K562 (cell line): Measurements from ENCODE around the gene SPIRE1. TPM values are rescaled to one million over a fixed set of nuclear protein-coding genes. Genes with fewer than 3 reads are reported as not detected.

Source experiments
- ATAC-seq: fragments of 200-7000 bp; cut with Tn5 transposase; 3 replicates; pipeline ENCODE4 v1.9.1; 2020; ENCODE audit warnings: moderate library complexity
- BruUV-seq: library from RNA; stranded (reverse); fragments of 400-500 nt; replicated peaks from 2 replicates; lab custom pipeline; 2021; lab: Mats Ljungman, UMichigan
- CTCF ChIA-PET: fragments of 300-600 bp; formaldehyde crosslinking; extraction: SDS; loops from one replicate; lab custom pipeline; 2021; ENCODE audit warnings: low intra/inter-chr PET ratio; lab: Yijun Ruan, JAX
- POLR2A ChIA-PET: fragments of 300-600, 350-650 bp; sonication (Branson Sonifier 250); formaldehyde crosslinking; extraction: SDS; loops from one replicate; lab custom pipeline; 2021; ENCODE audit warnings: antibody characterized with exemption, inconsistent platforms; lab: Yijun Ruan, JAX
- DNase-seq, 4 experiments: peaks; one replicate each; pipeline versions ENCODE4 v3.0.0 to v3.0.0-alpha.2; 2011 to 2018; ENCODE audit warnings: low spot score in 3 of 4, mixed read lengths in 3 of 4; ENCODE audit errors: extremely low read depth in 1 of 4
- FAIRE-seq: peaks from 2 replicates; lab custom pipeline; 2011; peaks lifted over from hg19 to GRCh38; lab: Jason Lieb, UNC
- H2AFZ ChIP-seq: 2 replicates; pipeline ENCODE4 v1.6.0; 2011; ENCODE audit warnings: low read depth, low read length, control low read depth, inconsistent platforms
- H3K27ac ChIP-seq: fragments of 200-600 bp; 3 replicates; pipeline ENCODE4 v1.8.0; 2011; ENCODE audit warnings: low read depth, mild to moderate bottlenecking, control low read depth, inconsistent platforms, low read length, moderate library complexity, mixed read lengths; ENCODE audit errors: extremely low read depth
- H3K27me3 ChIP-seq, 2 experiments: fragments of 300-600 bp in 1 of 2; 2 replicates in 1 of 2; 3 replicates in 1 of 2; pipeline versions ENCODE4 v1.6.0 to v1.8.0; 2011; ENCODE audit warnings: inconsistent platforms in 2 of 2, low read length in 2 of 2, mild to moderate bottlenecking in 1 of 2, mixed read lengths in 1 of 2, moderate library complexity in 1 of 2; ENCODE audit not compliant: control insufficient read depth in 2 of 2, insufficient read depth in 2 of 2
- H3K36me3 ChIP-seq: fragments of 300-600 bp; 3 replicates; pipeline ENCODE4 v1.8.0; 2011; ENCODE audit warnings: mild to moderate bottlenecking, low read length, inconsistent platforms; ENCODE audit not compliant: control insufficient read depth, insufficient read depth
- H3K4me1 ChIP-seq, 2 experiments: fragments of 200-600 bp in 1 of 2; replicated peaks in 1 of 2; 2 replicates in 1 of 2; 3 replicates in 1 of 2; pipeline versions ENCODE4 v1.5.1 to v1.8.0; 2011; ENCODE audit warnings: inconsistent platforms in 2 of 2, low read length in 2 of 2, mild to moderate bottlenecking in 1 of 2, mixed read lengths in 1 of 2, moderate library complexity in 1 of 2; ENCODE audit not compliant: control insufficient read depth in 2 of 2, insufficient read depth in 2 of 2
- H3K4me2 ChIP-seq: 2 replicates; pipeline ENCODE4 v1.6.1; 2011; ENCODE audit warnings: low read length, control low read depth, inconsistent platforms, mixed read lengths; ENCODE audit not compliant: insufficient read depth
- H3K4me3 ChIP-seq: fragments of 200-600 bp; sonication (generic), shearing (Covaris generic); 2 replicates; pipeline ENCODE4 v1.5.1; 2016; ENCODE audit warnings: control low read depth, inconsistent platforms
- H3K79me2 ChIP-seq: fragments of 200-600 bp; 3 replicates; pipeline ENCODE4 v1.8.0; 2011; ENCODE audit warnings: low read length, inconsistent platforms; ENCODE audit not compliant: control insufficient read depth, insufficient read depth
- H3K9ac ChIP-seq, 2 experiments: 2 replicates each; pipeline versions ENCODE4 v1.6.0 to v1.6.1; 2011; ENCODE audit warnings: low read depth in 2 of 2, low read length in 2 of 2, control low read depth in 1 of 2, inconsistent platforms in 1 of 2, mild to moderate bottlenecking in 1 of 2, mixed read lengths in 1 of 2; ENCODE audit not compliant: insufficient read depth in 1 of 2
- H3K9me1 ChIP-seq: one replicate; pipeline ENCODE4 v1.6.0; 2011; ENCODE audit warnings: inconsistent platforms, mild to moderate bottlenecking, low read length, moderate library complexity; ENCODE audit not compliant: control insufficient read depth, insufficient read depth
- H3K9me3 ChIP-seq: replicated peaks from 2 replicates; pipeline ENCODE4 v1.5.1; 2011; ENCODE audit warnings: low read depth, low read length, inconsistent platforms; ENCODE audit not compliant: control insufficient read depth, insufficient read depth
- H4K20me1 ChIP-seq: replicated peaks from 2 replicates; pipeline ENCODE4 v1.6.1; 2011; ENCODE audit warnings: low read length, inconsistent platforms, mixed read lengths; ENCODE audit not compliant: control insufficient read depth, insufficient read depth
- BACH1 ChIP-seq: fragments of 200-800 bp; sonication (Bioruptor generic); IDR thresholded peaks from 2 replicates; pipeline ENCODE4 v1.6.1; 2016; ENCODE audit warnings: missing genetic modification characterization, missing compliant biosample characterization
- FOXK1 ChIP-seq: sonication (generic); formaldehyde crosslinking; IDR thresholded peaks from 2 replicates; pipeline ENCODE4 v1.8.0; 2022; ENCODE audit warnings: missing genetic modification reagents, mild to moderate bottlenecking, borderline replicate concordance
- GABPA ChIP-seq: fragments of 200-800 bp; sonication (Bioruptor generic); conservative IDR thresholded peaks from 2 replicates; pipeline ENCODE4 v1.6.1; 2016; ENCODE audit warnings: low read depth, missing genetic modification characterization, missing compliant biosample characterization
- KDM1A ChIP-seq, 2 experiments: fragments of 450-650 bp; IDR thresholded peaks; 2 replicates each; pipeline ENCODE4 v1.6.1; 2016; ENCODE audit warnings: mild to moderate bottlenecking in 2 of 2
- KHSRP ChIP-seq: fragments of 450-650 bp; IDR thresholded peaks from 2 replicates; pipeline ENCODE4 v1.6.1; 2017
- MYBL2 ChIP-seq, 2 experiments: fragments of 450-650 bp in 1 of 2; sonication (generic) in 1 of 2; formaldehyde crosslinking in 1 of 2; IDR thresholded peaks; 2 replicates each; pipeline versions ENCODE4 v1.6.1 to v1.8.1; 2017 to 2022; ENCODE audit warnings: borderline replicate concordance in 1 of 2, inconsistent platforms in 1 of 2, low read depth in 1 of 2, mild to moderate bottlenecking in 1 of 2, missing genetic modification reagents in 1 of 2, moderate library complexity in 1 of 2
- SPI1 ChIP-seq: IDR thresholded peaks from 2 replicates; pipeline ENCODE4 v1.6.1; 2011; ENCODE audit warnings: low read depth, low read length, control low read depth, borderline replicate concordance
- ZC3H8 ChIP-seq: fragments of 450-650 bp; IDR thresholded peaks from 2 replicates; pipeline ENCODE4 v1.6.1; 2017
- ZNF589 ChIP-seq: fragments of 200-800 bp; sonication (Bioruptor generic); IDR thresholded peaks from 2 replicates; pipeline ENCODE4 v1.6.1; 2016; ENCODE audit warnings: low read depth, missing genetic modification characterization, missing compliant biosample characterization
- WGBS: fragments of 100-300 bp; shearing (Covaris generic); methylation state at CpG from one replicate; pipeline ENCODE4 v1.1.6; 2016; ENCODE audit warnings: low coverage, mixed read lengths; ENCODE audit not compliant: insufficient coverage; ENCODE audit errors: missing lambda C conversion rate; 5-methylcytosine and 5-hydroxymethylcytosine counted together
- in situ Hi-C: fragments of 300-500 bp; cut with MboI; formaldehyde crosslinking; loops from 4 replicates; pipeline ENCODE4 v1.15.0; 2018; ENCODE audit warnings: inconsistent platforms, mixed read lengths
- intact Hi-C: fragments of 100-400 bp; cut with micrococcal nuclease; formaldehyde crosslinking; loops from 2 replicates; pipeline ENCODE4 v1.14.2; 2022
- polyA plus RNA-seq, 8 experiments: library from polyadenylated mRNA; depleted of rRNA in 4 of 8; stranded (reverse) in 5 of 8; unstranded in 3 of 8; fragments of >200 nt; fragmentation: Nextera tagmentation in 2 of 8; fragmentation: Illumina TruSeq in 1 of 8; extraction: Ambion mirVana in 2 of 8; extraction: Trizol in 1 of 8; gene quantifications; 2 replicates each; pipeline versions ENCODE4 v1.2.1 to v1.2.3, GENCODE V29; 2011 to 2014; ENCODE audit warnings: inconsistent platforms in 1 of 8, missing spikeins in 1 of 8
- total RNA-seq, 7 experiments: library from RNA; depleted of rRNA in 6 of 7; stranded (reverse); fragments of >200 nt in 6 of 7; fragmentation: Illumina TruSeq in 2 of 7; extraction: Trizol in 2 of 7; gene quantifications; 2 replicates each; pipeline versions ENCODE4 v1.2.1 to v1.2.3, GENCODE V29; 2011 to 2021; ENCODE audit warnings: low replicate concordance in 1 of 7

SPIRE1 gene
- total and polyA plus RNA-seq, 9 of the 15 experiments (the other 6 are each of a cell fraction or from before 2014, with no cell fraction given): 2.9 to 14.0 (median 10.2) TPM

GRCh38 chr18:12598181-12598930 is 59.6 kb downstream of the SPIRE1 start:
- no peaks in the 10 kb centered on the region for H3K36me3 ChIP-seq

DNA sequence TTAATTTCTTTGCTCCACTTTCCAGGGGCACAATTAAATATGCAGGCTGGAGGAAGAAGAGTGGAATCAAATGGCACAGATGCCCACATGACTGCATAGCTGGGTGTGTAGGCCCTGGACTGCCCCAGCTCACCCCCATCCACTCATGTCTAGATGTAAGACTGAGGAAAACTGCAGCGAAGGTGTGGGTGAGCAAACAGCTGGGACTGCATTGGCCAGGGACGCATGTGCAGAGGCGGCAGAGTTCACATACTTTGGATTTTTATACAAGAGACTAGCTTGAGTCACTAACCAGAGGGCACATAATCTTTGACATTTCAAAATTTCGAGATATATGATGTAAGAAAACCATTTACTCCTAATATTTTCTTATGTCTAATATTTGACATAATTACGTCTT is 60.1 kb downstream of the SPIRE1 start:
- no peak for TF ChIP-seq FOXK1
- TF ChIP-seq ZNF589 (CRISPR knock-in tag): no peak
- no peak for TF ChIP-seq KDM1A (IDR thresholded peaks at IDR 0.05)
- no peak for TF ChIP-seq SPI1
- ATAC-seq: no peak
- Histone ChIP-seq H3K27me3 (no peaks in the 10 kb centered on the region), H3K36me3 (no peaks in the 10 kb centered on the region), H3K4me1 (no peaks in the 10 kb centered on the region; a peak in 1 of 5 replicates), H3K9ac (no peak overlapping the region), H3K4me2 (no peak overlapping the region), H2AFZ (no peak overlapping the region), H3K4me3 (no peak overlapping the region), H3K27ac (no peak overlapping the region), H3K9me3 (no peaks in the 10 kb centered on the region), H3K9me1 (no peaks in the 10 kb centered on the region), H4K20me1 (no peaks in the 10 kb centered on the region), H3K79me2 (no peaks in the 10 kb centered on the region)
- POLR2A ChIA-PET: interaction anchor here (0.9 to 1.4 kb wide), 3 partner anchors 9 to 16 kb away, joined by 3 to 8 read pairs (median 4); no protein-coding TSS in a partner anchor
- intact Hi-C loops (no loop called here), in situ Hi-C loops (no loop called here)
- FAIRE-seq: no peak
- CTCF ChIA-PET: no interaction called here
- no TSS peak for BruUV-seq
- WGBS: 74% methylated on average over 5 of the region's 5 CpGs
- DNase-seq: no peak

More at GRCh38 chr18:12598181-12598930, 59.6 kb downstream of the SPIRE1 start:
- no peaks in the 10 kb centered on the region for H3K27me3 ChIP-seq
- FAIRE-seq (no peak), ATAC-seq (peak; percentile 72), DNase-seq (peak in 1 of 4 experiments; percentile 28)
- H3K4me1 ChIP-seq: no peaks in the 10 kb centered on the region; a peak in 1 of 5 replicates
- intact Hi-C loops (no loop called here), in situ Hi-C loops (no loop called here)
- no TSS peak for BruUV-seq
- H2AFZ ChIP-seq: no peak overlapping the region
- H3K9me3 ChIP-seq: no peaks in the 10 kb centered on the region
- H3K9ac ChIP-seq: no peak overlapping the region
- no peaks in the 10 kb centered on the region for H3K9me1 ChIP-seq
- ChIA-PET CTCF (no interaction called here), POLR2A (interaction anchor here (0.8 to 1.4 kb wide), 4 partner anchors 8 to 40 kb away, joined by 3 to 8 read pairs (median 4); no protein-coding TSS in a partner anchor)
- TF ChIP-seq KHSRP: no peak
- TF ChIP-seq ZC3H8: no peak
- no peak for TF ChIP-seq BACH1 (tag)
- TF ChIP-seq GABPA (tag): peak; percentile 35; the same call in 1 of the 2 replicates
- TF ChIP-seq MYBL2 (IDR thresholded peaks at IDR 0.05; ENCODE audit: low read depth): no peak
- no peak for TF ChIP-seq MYBL2 (CRISPR knock-in tag; IDR thresholded peaks at IDR 0.05; ENCODE audit: borderline replicate concordance)
- TF ChIP-seq SPI1: peak; percentile 87
- no peak overlapping the region for H3K4me2 ChIP-seq
- no peaks in the 10 kb centered on the region for H4K20me1 ChIP-seq
- H3K4me3 ChIP-seq: no peak overlapping the region
- H3K27ac ChIP-seq: no peak overlapping the region
- H3K79me2 ChIP-seq: no peaks in the 10 kb centered on the region
- 17% methylated on average over 3 of the region's 3 CpGs for WGBS
